Activated naive CD8-positive, alpha-beta T cell treated with anti-CD3 and anti-CD28 coated beads, Interleukin-2, amount 10 ng/mL, durations not matched to agents 7 days and 5 days (primary cell): ENCODE results near the gene NLN. TPM values are rescaled to one million over a fixed set of nuclear protein-coding genes. Genes with fewer than 3 reads are reported as not detected.
A peak's percentile ranks its signal among the peaks of the same experiment; 100 is the strongest.
"Not testable (repeated sequence)": the region's sequence is repeated elsewhere in the genome, so short reads cannot be mapped to it uniquely, and the experiment has no call there.

Source experiments
- ATAC-seq: fragments of 150-1000 bp; cut with Tn5 transposase; one replicate; pipeline ENCODE4 v1.10.0; 2021; ENCODE audit warnings: low read depth, moderate library complexity
- POLR2A ChIA-PET: fragments of 350-600 bp; sonication (Branson Sonifier 250); formaldehyde crosslinking; loops from one replicate; lab custom pipeline; 2021; ENCODE audit warnings: antibody characterized with exemption; lab: Charles Lee
- DNase-seq: peaks from one replicate; pipeline ENCODE4 v3.0.0; 2021
- H3K27ac Mint-ChIP-seq: one replicate; pipeline ENCODE4 v1.8.0; 2022; ENCODE audit warnings: mild to moderate bottlenecking, mixed read lengths
- H3K27me3 Mint-ChIP-seq: one replicate; pipeline ENCODE4 v1.8.0; 2022; ENCODE audit warnings: mild to moderate bottlenecking, moderate library complexity, mixed read lengths
- H3K36me3 Mint-ChIP-seq: one replicate; pipeline ENCODE4 v1.8.0; 2021; ENCODE audit warnings: mild to moderate bottlenecking, mixed read lengths
- H3K4me1 Mint-ChIP-seq: one replicate; pipeline ENCODE4 v1.8.0; 2021; ENCODE audit warnings: mixed read lengths
- H3K4me3 Mint-ChIP-seq: one replicate; pipeline ENCODE4 v1.8.0; 2022; ENCODE audit warnings: mild to moderate bottlenecking, moderate library complexity, mixed read lengths
- H3K9me3 Mint-ChIP-seq: one replicate; pipeline ENCODE4 v1.8.0; 2021; ENCODE audit warnings: mixed read lengths
- total RNA-seq, 2 experiments: library from RNA; stranded (reverse); gene quantifications; one replicate each; pipeline ENCODE4 v1.2.3, GENCODE V29; 2021

The NLN gene
- total RNA-seq, 2 experiments from 2014 or later: 10.0 to 10.9 TPM

GRCh38 chr5:65767565-65767964 is 45.6 kb downstream of the NLN start:
- Mint-ChIP-seq H3K27ac (no peak overlapping the region), H3K4me3 (no peak overlapping the region), H3K9me3 (peaks cover 9% of the 10 kb centered on the region), H3K36me3 (peaks cover 24% of the 10 kb centered on the region), H3K27me3 (no peaks in the 10 kb centered on the region), H3K4me1 (no peaks in the 10 kb centered on the region)
- ATAC-seq (no peak), DNase-seq (no peak)
- POLR2A ChIA-PET: no interaction called here

- POLR2A ChIA-PET: no interaction called here
- Mint-ChIP-seq H3K27me3 (no peaks in the 10 kb centered on the region), H3K9me3 (peaks cover 9% of the 10 kb centered on the region), H3K27ac (no peak overlapping the region), H3K4me3 (no peak overlapping the region), H3K36me3 (peaks cover 22% of the 10 kb centered on the region), H3K4me1 (no peaks in the 10 kb centered on the region)
- no peak for ATAC-seq
- no peak for DNase-seq
These were observed 46.8 kb downstream of the NLN start for GRCh38 chr5:65768723-65769346.

- POLR2A ChIA-PET: no interaction called here
- peaks cover 9% of the 10 kb centered on the region for H3K9me3 Mint-ChIP-seq
- H3K4me1 Mint-ChIP-seq: no peaks in the 10 kb centered on the region
- H3K27ac Mint-ChIP-seq: no peak overlapping the region
- H3K27me3 Mint-ChIP-seq: no peaks in the 10 kb centered on the region
- DNase-seq (no peak), ATAC-seq (no peak)
- H3K36me3 Mint-ChIP-seq: peaks cover 22% of the 10 kb centered on the region
- no peak overlapping the region for H3K4me3 Mint-ChIP-seq
These were observed 47.5 kb downstream of the NLN start for GRCh38 chr5:65769539-65769938.

- ATAC-seq: no peak
- peaks cover 6% of the 10 kb centered on the region for H3K9me3 Mint-ChIP-seq
- no peak for DNase-seq
- peaks cover 17% of the 10 kb centered on the region for H3K36me3 Mint-ChIP-seq
- H3K27me3 Mint-ChIP-seq: no peaks in the 10 kb centered on the region
- H3K4me1 Mint-ChIP-seq: no peaks in the 10 kb centered on the region
- H3K4me3 Mint-ChIP-seq: no peak overlapping the region
- H3K27ac Mint-ChIP-seq: no peak overlapping the region
- POLR2A ChIA-PET: no interaction called here
These were observed 49.3 kb downstream of the NLN start for GRCh38 chr5:65771266-65771665.

- ATAC-seq, H3K27me3 Mint-ChIP-seq, H3K4me1 Mint-ChIP-seq, H3K4me3 Mint-ChIP-seq, POLR2A ChIA-PET, H3K36me3 Mint-ChIP-seq, H3K27ac Mint-ChIP-seq, H3K9me3 Mint-ChIP-seq, DNase-seq: not testable (repeated sequence)
These were observed 51.0 kb downstream of the NLN start for GRCh38 chr5:65772963-65773362.

- no peak overlapping the region for H3K4me3 Mint-ChIP-seq
- peaks cover 14% of the 10 kb centered on the region for H3K36me3 Mint-ChIP-seq
- DNase-seq (no peak), ATAC-seq (no peak)
- peaks cover 2% of the 10 kb centered on the region for H3K9me3 Mint-ChIP-seq
- POLR2A ChIA-PET: no interaction called here
- H3K27me3 Mint-ChIP-seq: no peaks in the 10 kb centered on the region
- H3K27ac Mint-ChIP-seq: no peak overlapping the region
- peaks cover 10% of the 10 kb centered on the region for H3K4me1 Mint-ChIP-seq
These were observed 52.3 kb downstream of the NLN start for GRCh38 chr5:65774346-65774745.

GRCh38 chr5:65775476-65775875 is 53.5 kb downstream of the NLN start:
- no peak for DNase-seq
- Mint-ChIP-seq H3K27me3 (no peaks in the 10 kb centered on the region), H3K9me3 (peaks cover 2% of the 10 kb centered on the region), H3K4me1 (peaks cover 17% of the 10 kb centered on the region), H3K36me3 (peaks cover 22% of the 10 kb centered on the region), H3K4me3 (no peak overlapping the region), H3K27ac (no peak overlapping the region)
- no peak for ATAC-seq
- POLR2A ChIA-PET: no interaction called here

- Mint-ChIP-seq H3K27me3 (no peaks in the 10 kb centered on the region), H3K4me1 (peaks cover 19% of the 10 kb centered on the region), H3K27ac (no peak overlapping the region), H3K36me3 (peaks cover 32% of the 10 kb centered on the region), H3K9me3 (peaks cover 2% of the 10 kb centered on the region), H3K4me3 (no peak overlapping the region)
- no peak for DNase-seq
- ATAC-seq: no peak
- POLR2A ChIA-PET: no interaction called here
These were observed 54.6 kb downstream of the NLN start for GRCh38 chr5:65776441-65777141.

GRCh38 chr5:65778126-65778525 is 56.1 kb downstream of the NLN start:
- H3K36me3 Mint-ChIP-seq: peaks cover 46% of the 10 kb centered on the region
- H3K4me3 Mint-ChIP-seq: no peak overlapping the region
- POLR2A ChIA-PET: no interaction called here
- H3K27me3 Mint-ChIP-seq: no peaks in the 10 kb centered on the region
- peaks cover 19% of the 10 kb centered on the region for H3K4me1 Mint-ChIP-seq
- no peak for ATAC-seq
- no peak overlapping the region for H3K27ac Mint-ChIP-seq
- H3K9me3 Mint-ChIP-seq: peaks cover 2% of the 10 kb centered on the region
- no peak for DNase-seq

GRCh38 chr5:65779643-65780042 is 57.6 kb downstream of the NLN start:
- Mint-ChIP-seq H3K27me3 (no peaks in the 10 kb centered on the region), H3K27ac (peak overlapping the region; percentile 86), H3K9me3 (peaks cover 2% of the 10 kb centered on the region), H3K4me1 (peaks cover 19% of the 10 kb centered on the region), H3K4me3 (peak overlapping the region; percentile 58), H3K36me3 (peaks cover 49% of the 10 kb centered on the region)
- peak; percentile 95 for ATAC-seq
- DNase-seq: no peak
- POLR2A ChIA-PET: no interaction called here

GRCh38 chr5:65788296-65788695 is 66.3 kb downstream of the NLN start:
- H3K4me1 Mint-ChIP-seq, POLR2A ChIA-PET, H3K4me3 Mint-ChIP-seq, ATAC-seq, H3K9me3 Mint-ChIP-seq, DNase-seq, H3K27me3 Mint-ChIP-seq, H3K27ac Mint-ChIP-seq: not testable (repeated sequence)
- peaks cover 30% of the 10 kb centered on the region for H3K36me3 Mint-ChIP-seq

GRCh38 chr5:65790371-65791163 is 68.6 kb downstream of the NLN start:
- Mint-ChIP-seq H3K36me3 (peaks cover 26% of the 10 kb centered on the region), H3K4me1 (peaks cover 9% of the 10 kb centered on the region), H3K4me3 (no peak overlapping the region), H3K9me3 (peaks cover 4% of the 10 kb centered on the region), H3K27ac (no peak overlapping the region), H3K27me3 (no peaks in the 10 kb centered on the region)
- ATAC-seq (no peak), DNase-seq (no peak)
- POLR2A ChIA-PET: no interaction called here

- Mint-ChIP-seq H3K4me3 (no peak overlapping the region), H3K27me3 (no peaks in the 10 kb centered on the region), H3K27ac (no peak overlapping the region), H3K36me3 (peaks cover 29% of the 10 kb centered on the region), H3K9me3 (peaks cover 4% of the 10 kb centered on the region), H3K4me1 (peaks cover 9% of the 10 kb centered on the region)
- ATAC-seq: no peak
- DNase-seq: no peak
- POLR2A ChIA-PET: no interaction called here
These were observed 70.0 kb downstream of the NLN start for GRCh38 chr5:65791712-65792673.
